DOHH2 (cell line): Measurements from ENCODE around the gene MYADML2.

Source experiments
- EZH2phosphoT487 ChIP-seq: fragments of 200-600 bp; sonication (generic); IDR thresholded peaks from 2 replicates; pipeline ENCODE4 v1.6.1; 2017; ENCODE audit warnings: borderline replicate concordance, mild to moderate bottlenecking, antibody characterized with exemption, low read length, moderate library complexity, mixed read lengths
- TF ChIP-seq, protein P1 (sequence below): fragments of 200-600 bp; sonication (generic); IDR thresholded peaks from one replicate; pipeline ENCODE4 v1.5.1; 2014; ENCODE audit warnings: antibody characterized with exemption, mild to moderate bottlenecking, low read depth, low read length; ENCODE audit not compliant: poor library complexity, severe bottlenecking

DNA sequence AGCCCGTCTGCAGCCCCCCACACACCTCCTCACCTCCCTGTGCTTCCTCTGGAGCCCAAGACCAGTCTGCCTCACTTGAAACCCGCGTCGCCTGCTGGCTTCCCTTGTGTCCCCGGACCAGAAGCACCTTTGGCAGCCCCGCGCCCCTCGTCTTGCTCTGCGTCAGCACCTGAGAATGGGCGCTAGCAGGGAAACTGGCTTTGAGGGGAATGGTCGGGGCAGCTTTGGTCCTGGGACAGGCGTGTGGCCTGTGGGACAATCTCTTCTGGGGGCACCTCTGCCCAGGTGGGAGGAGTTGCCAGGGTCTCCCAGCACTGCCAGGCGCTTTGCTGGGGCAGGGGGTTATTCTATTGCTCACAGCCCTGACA, 15.9 kb downstream of the MYADML2 start:
- TF ChIP-seq, protein P1, sequence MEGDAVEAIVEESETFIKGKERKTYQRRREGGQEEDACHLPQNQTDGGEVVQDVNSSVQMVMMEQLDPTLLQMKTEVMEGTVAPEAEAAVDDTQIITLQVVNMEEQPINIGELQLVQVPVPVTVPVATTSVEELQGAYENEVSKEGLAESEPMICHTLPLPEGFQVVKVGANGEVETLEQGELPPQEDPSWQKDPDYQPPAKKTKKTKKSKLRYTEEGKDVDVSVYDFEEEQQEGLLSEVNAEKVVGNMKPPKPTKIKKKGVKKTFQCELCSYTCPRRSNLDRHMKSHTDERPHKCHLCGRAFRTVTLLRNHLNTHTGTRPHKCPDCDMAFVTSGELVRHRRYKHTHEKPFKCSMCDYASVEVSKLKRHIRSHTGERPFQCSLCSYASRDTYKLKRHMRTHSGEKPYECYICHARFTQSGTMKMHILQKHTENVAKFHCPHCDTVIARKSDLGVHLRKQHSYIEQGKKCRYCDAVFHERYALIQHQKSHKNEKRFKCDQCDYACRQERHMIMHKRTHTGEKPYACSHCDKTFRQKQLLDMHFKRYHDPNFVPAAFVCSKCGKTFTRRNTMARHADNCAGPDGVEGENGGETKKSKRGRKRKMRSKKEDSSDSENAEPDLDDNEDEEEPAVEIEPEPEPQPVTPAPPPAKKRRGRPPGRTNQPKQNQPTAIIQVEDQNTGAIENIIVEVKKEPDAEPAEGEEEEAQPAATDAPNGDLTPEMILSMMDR = no peak
- no peak for TF ChIP-seq EZH2phosphoT487
